Measurements from ENCODE around the gene NMT2.

NMT2 gene

DNA sequence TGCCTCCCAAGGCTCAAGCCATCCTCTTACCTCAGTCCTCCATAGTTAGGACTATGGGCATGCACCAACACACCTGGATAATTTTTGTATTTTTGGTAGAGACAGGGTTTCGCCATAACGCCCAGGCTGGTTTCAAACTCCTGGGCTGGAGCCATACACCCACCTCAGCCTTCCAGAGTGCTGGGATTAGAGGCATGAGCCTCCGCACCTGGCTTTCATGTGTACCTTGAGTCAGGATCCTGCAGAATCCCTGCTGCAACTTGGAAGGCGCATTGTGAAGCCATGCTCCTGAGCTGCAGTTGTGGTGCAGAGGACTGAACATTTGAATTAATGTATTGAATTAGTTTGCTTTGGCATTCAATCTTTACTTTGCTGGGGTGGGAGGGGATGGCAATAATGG, 29.4 kb upstream of the NMT2 start:
- no peak overlapping the region for H3K27ac ChIP-seq (ENCODE audit: low read length)
- no peaks in the 10 kb centered on the region; the same call in 1 of the 2 replicates for H3K4me1 ChIP-seq (ENCODE audit: low read length)
- H3K4me2 ChIP-seq (ENCODE audit: low read length), result no peak overlapping the region
- H3K36me3 ChIP-seq (replicated peaks; ENCODE audit: low read depth, low read length), result no peaks in the 10 kb centered on the region
- H3K9ac ChIP-seq (ENCODE audit: low read length), result no peak overlapping the region
- no peaks in the 10 kb centered on the region for H3K27me3 ChIP-seq (ENCODE audit: low read depth, low read length)
- no peak overlapping the region for H3K4me3 ChIP-seq (ENCODE audit: low read length)
- H2AFZ ChIP-seq (ENCODE audit: low read depth, low read length), result no peak overlapping the region
- no peaks in the 10 kb centered on the region for H3K9me3 ChIP-seq (ENCODE audit: insufficient read depth, low read length)
- no peak for TF ChIP-seq EZH2phosphoT487 (IDR thresholded peaks at IDR 0.05; ENCODE audit: low read depth)
- TF ChIP-seq, protein P1, sequence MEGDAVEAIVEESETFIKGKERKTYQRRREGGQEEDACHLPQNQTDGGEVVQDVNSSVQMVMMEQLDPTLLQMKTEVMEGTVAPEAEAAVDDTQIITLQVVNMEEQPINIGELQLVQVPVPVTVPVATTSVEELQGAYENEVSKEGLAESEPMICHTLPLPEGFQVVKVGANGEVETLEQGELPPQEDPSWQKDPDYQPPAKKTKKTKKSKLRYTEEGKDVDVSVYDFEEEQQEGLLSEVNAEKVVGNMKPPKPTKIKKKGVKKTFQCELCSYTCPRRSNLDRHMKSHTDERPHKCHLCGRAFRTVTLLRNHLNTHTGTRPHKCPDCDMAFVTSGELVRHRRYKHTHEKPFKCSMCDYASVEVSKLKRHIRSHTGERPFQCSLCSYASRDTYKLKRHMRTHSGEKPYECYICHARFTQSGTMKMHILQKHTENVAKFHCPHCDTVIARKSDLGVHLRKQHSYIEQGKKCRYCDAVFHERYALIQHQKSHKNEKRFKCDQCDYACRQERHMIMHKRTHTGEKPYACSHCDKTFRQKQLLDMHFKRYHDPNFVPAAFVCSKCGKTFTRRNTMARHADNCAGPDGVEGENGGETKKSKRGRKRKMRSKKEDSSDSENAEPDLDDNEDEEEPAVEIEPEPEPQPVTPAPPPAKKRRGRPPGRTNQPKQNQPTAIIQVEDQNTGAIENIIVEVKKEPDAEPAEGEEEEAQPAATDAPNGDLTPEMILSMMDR (IDR thresholded peaks at IDR 0.05; ENCODE audit: low read depth, low read length), result no peak
- no peaks in the 10 kb centered on the region for H3K79me2 ChIP-seq (ENCODE audit: low read length)
- H4K20me1 ChIP-seq (ENCODE audit: insufficient read depth, low read length), result no peaks in the 10 kb centered on the region

DNA sequence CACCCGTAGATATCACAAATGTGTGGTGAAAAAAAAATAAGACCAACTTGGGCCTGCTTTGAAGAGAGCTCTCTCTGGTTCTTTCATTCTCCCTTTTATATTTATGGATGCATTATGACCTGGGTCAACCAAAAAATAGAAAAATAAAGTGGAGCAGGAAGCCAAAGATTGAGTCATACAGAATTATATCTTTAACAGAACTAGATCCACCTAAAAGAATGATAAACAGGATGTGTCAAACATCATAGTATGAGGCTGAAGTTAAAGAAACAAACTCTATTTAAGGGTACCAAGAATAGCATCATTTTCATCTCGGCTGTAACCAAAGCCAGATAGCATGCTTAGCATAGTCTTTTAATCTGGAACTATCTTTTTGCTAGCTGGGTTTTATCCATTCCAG, 28.8 kb upstream of the NMT2 start:
- no peaks in the 10 kb centered on the region for H3K27me3 ChIP-seq (ENCODE audit: low read depth, low read length)
- H3K4me3 ChIP-seq (ENCODE audit: low read length), result no peak overlapping the region
- H3K27ac ChIP-seq (ENCODE audit: low read length), result no peak overlapping the region
- H3K9ac ChIP-seq (ENCODE audit: low read length), result no peak overlapping the region
- no peaks in the 10 kb centered on the region for H4K20me1 ChIP-seq (ENCODE audit: insufficient read depth, low read length)
- no peaks in the 10 kb centered on the region for H3K36me3 ChIP-seq (replicated peaks; ENCODE audit: low read depth, low read length)
- no peak overlapping the region for H3K4me2 ChIP-seq (ENCODE audit: low read length)
- H3K79me2 ChIP-seq (ENCODE audit: low read length), result no peaks in the 10 kb centered on the region
- H3K9me3 ChIP-seq (ENCODE audit: insufficient read depth, low read length), result no peaks in the 10 kb centered on the region
- H2AFZ ChIP-seq (ENCODE audit: low read depth, low read length), result no peak overlapping the region
- TF ChIP-seq, protein P1 (IDR thresholded peaks at IDR 0.05; ENCODE audit: low read depth, low read length), result no peak
- no peak for TF ChIP-seq EZH2phosphoT487 (IDR thresholded peaks at IDR 0.05; ENCODE audit: low read depth)
- no peaks in the 10 kb centered on the region; the same call in 1 of the 2 replicates for H3K4me1 ChIP-seq (ENCODE audit: low read length)

DNA sequence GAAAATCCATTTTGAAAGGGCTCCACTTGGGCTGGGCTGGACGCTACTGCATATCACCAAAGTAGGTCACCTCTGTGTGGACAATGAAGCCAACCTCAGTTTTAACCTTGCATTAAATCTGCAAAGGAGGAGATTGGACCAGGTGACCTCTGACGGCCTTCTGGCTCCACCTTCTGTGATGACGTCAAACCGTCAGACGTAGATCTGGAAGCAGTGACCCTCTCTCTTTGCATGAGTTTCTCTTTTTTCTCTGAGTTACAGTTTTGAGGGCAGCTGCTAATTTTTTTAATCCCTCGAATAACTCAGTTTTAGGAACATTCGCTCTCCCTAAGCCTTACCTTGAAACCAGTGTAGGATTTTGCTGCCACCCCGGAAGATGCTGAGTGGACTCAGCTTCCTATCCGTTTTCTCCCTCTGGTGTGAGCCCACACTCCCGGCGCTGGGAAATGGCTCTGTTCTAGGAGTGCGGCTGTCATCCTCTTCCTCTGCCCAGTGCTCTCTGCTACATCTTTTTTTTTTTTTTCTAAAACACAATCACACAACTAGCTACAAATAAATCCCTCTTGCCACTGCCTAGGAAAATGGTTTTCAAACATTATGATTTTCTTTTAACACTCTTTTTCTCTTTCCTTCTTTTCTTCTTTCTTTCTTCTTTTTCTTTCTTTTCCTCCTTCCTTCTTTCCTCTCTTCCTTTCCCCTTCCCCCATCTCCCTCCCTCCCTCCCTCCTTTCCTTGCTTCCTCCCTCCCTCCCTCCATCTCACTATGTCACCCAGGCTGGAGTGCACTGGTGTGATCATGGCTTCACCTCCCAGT, 27.7 kb upstream of the NMT2 start:
- no peak for TF ChIP-seq EZH2phosphoT487 (IDR thresholded peaks at IDR 0.05; ENCODE audit: low read depth)
- TF ChIP-seq, protein P1 (IDR thresholded peaks at IDR 0.05; ENCODE audit: low read depth, low read length), result no peak
- Histone ChIP-seq H3K9ac (ENCODE audit: low read length) (peak overlapping the region; percentile 63), H3K4me1 (ENCODE audit: low read length) (no peaks in the 10 kb centered on the region; the same call in 1 of the 2 replicates), H3K4me3 (ENCODE audit: low read length) (peak overlapping the region; percentile 82), H3K4me2 (ENCODE audit: low read length) (peak overlapping the region; percentile 77), H3K36me3 (replicated peaks; ENCODE audit: low read depth, low read length) (no peaks in the 10 kb centered on the region), H3K9me3 (ENCODE audit: insufficient read depth, low read length) (no peaks in the 10 kb centered on the region), H3K27me3 (ENCODE audit: low read depth, low read length) (no peaks in the 10 kb centered on the region), H3K79me2 (ENCODE audit: low read length) (no peaks in the 10 kb centered on the region), H2AFZ (ENCODE audit: low read depth, low read length) (peak overlapping the region; percentile 92), H4K20me1 (ENCODE audit: insufficient read depth, low read length) (no peaks in the 10 kb centered on the region), H3K27ac (ENCODE audit: low read length) (no peak overlapping the region)

DNA sequence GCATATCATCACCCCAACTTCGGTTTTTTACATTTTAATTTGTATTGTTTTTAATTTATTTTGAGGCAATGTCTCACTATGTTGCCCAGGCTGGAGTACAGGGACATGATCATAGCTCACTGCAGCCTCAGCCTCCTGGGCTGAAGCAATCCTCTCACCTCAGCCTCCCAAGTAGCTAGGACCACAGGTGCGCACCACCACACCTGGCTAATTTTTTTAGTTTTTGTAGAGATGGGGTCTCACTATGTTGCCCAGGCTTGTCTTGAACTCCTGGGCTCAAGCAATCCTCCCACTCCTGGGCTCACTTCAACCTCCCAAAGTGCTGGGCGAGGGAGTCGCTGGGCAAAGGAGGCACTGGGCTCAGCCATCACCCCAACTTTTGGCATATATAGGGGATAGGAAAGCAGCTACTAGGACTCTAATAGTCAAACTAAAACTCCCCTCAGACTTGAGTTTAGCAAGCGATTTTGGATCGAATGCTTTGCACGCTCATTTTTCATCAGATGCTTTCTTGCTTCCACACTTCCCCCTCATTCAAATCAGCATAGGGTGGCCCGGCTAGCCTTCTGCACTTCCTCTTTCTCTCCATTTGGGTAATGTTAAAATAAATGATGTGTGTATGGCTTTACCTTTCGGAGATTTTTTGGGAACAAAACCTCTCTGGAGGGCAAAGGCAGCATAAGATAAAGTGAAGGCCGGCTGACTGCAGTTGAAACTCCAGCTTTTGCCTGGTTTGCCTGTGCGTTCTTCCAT, 20.8 kb upstream of the NMT2 start:
- Histone ChIP-seq H3K79me2 (ENCODE audit: low read length) (no peaks in the 10 kb centered on the region), H3K4me3 (ENCODE audit: low read length) (peak overlapping the region; percentile 27; the same call in 1 of the 2 replicates), H2AFZ (ENCODE audit: low read depth, low read length) (0 out of 2 replicates have a peak overlapping the region, but pooled peaks have one; percentile 15), H3K4me1 (ENCODE audit: low read length) (peaks cover 7% of the 10 kb centered on the region), H3K9ac (ENCODE audit: low read length) (no peak overlapping the region), H4K20me1 (ENCODE audit: insufficient read depth, low read length) (no peaks in the 10 kb centered on the region), H3K27me3 (ENCODE audit: low read depth, low read length) (no peaks in the 10 kb centered on the region), H3K9me3 (ENCODE audit: insufficient read depth, low read length) (no peaks in the 10 kb centered on the region), H3K27ac (ENCODE audit: low read length) (no peak overlapping the region), H3K4me2 (ENCODE audit: low read length) (peak overlapping the region; percentile 62), H3K36me3 (replicated peaks; ENCODE audit: low read depth, low read length) (no peaks in the 10 kb centered on the region)
- TF ChIP-seq, protein P1 (IDR thresholded peaks at IDR 0.05; ENCODE audit: low read depth, low read length), result no peak
- TF ChIP-seq EZH2phosphoT487 (IDR thresholded peaks at IDR 0.05; ENCODE audit: low read depth), result no peak
